ENCODE data around the gene OPA3. TPM values are rescaled to one million over a fixed set of nuclear protein-coding genes. Genes with fewer than 3 reads are reported as not detected.
A peak's percentile ranks its signal among the peaks of the same experiment; 100 is the strongest.

OPA3 gene
- total RNA-seq, 2 donors from 2014 or later, result 7.2 to 14.5 TPM

- Histone ChIP-seq H3K27me3 (replicated peaks; ENCODE audit: insufficient read depth) (no peaks in the 10 kb centered on the region), H3K27ac (peak overlapping the region in 1 of 2 donors; percentile 22), H3K4me3 (no peak overlapping the region), H3K36me3 (peaks cover 0 to 13% of the 10 kb centered on the region in 2 donors), H3K9me3 (no peaks in the 10 kb centered on the region), H3K4me1 (replicated peaks) (peaks cover 4% of the 10 kb centered on the region)
- WGBS, result 75% methylated on average over 15 of the region's 15 CpGs
- TF ChIP-seq POLR2AphosphoS5 (IDR thresholded peaks at IDR 0.05) (no peak), CTCF (IDR thresholded peaks at IDR 0.05) (no peak), POLR2A (IDR thresholded peaks at IDR 0.05) (no peak)
- intact Hi-C loops (cut with DNase I), result loop anchor here (5.0 kb wide), 1 partner anchor 38 kb away; no protein-coding TSS in a partner anchor
- no peak for DNase-seq (ENCODE audit: low spot score)
These were observed 60.0 kb downstream of the OPA3 start for GRCh38 chr19:45524575-45525129.

- TF ChIP-seq POLR2AphosphoS5 (IDR thresholded peaks at IDR 0.05) (peak; percentile 86), POLR2A (IDR thresholded peaks at IDR 0.05) (no peak), CTCF (IDR thresholded peaks at IDR 0.05) (peak; percentile 81 to 98 (median 96))
- Histone ChIP-seq H3K36me3 (peaks cover 0 to 16% of the 10 kb centered on the region in 2 donors), H3K4me1 (replicated peaks) (no peaks in the 10 kb centered on the region), H3K27me3 (replicated peaks; ENCODE audit: insufficient read depth) (no peaks in the 10 kb centered on the region), H3K9me3 (no peaks in the 10 kb centered on the region), H3K27ac (peak overlapping the region in 1 of 2 donors; percentile 29), H3K4me3 (no peak overlapping the region)
- 70% methylated on average over 9 of the region's 9 CpGs for WGBS
- intact Hi-C loops (cut with DNase I), result loop anchor here (2.0 kb wide), 1 partner anchor 119 kb away; no protein-coding TSS in a partner anchor
- peak; percentile 84 for DNase-seq (ENCODE audit: low spot score)
These were observed 60.9 kb downstream of the OPA3 start for GRCh38 chr19:45523642-45524256.

GRCh38 chr19:45522010-45522941 lies 62.3 kb downstream of the OPA3 start:
- no peak overlapping the region for H3K27ac ChIP-seq
- H3K4me1 ChIP-seq (replicated peaks), result no peaks in the 10 kb centered on the region
- no peaks in the 10 kb centered on the region for H3K27me3 ChIP-seq (replicated peaks; ENCODE audit: insufficient read depth)
- TF ChIP-seq CTCF (IDR thresholded peaks at IDR 0.05) (no peak), POLR2A (IDR thresholded peaks at IDR 0.05) (no peak), POLR2AphosphoS5 (IDR thresholded peaks at IDR 0.05) (no peak)
- peaks cover 0 to 23% of the 10 kb centered on the region in 2 donors for H3K36me3 ChIP-seq
- WGBS, result 85% methylated on average over 24 of the region's 24 CpGs
- H3K4me3 ChIP-seq, result no peak overlapping the region
- DNase-seq (ENCODE audit: low spot score), result no peak
- intact Hi-C loops (cut with DNase I), result loop anchor here (2.0 kb wide), 1 partner anchor 121 kb away; no protein-coding TSS in a partner anchor
- H3K9me3 ChIP-seq, result no peaks in the 10 kb centered on the region

GRCh38 chr19:45518469-45518826 lies 66.2 kb downstream of the OPA3 start:
- Histone ChIP-seq H3K36me3 (peaks cover 0 to 23% of the 10 kb centered on the region in 2 donors), H3K4me3 (no peak overlapping the region), H3K9me3 (no peaks in the 10 kb centered on the region), H3K27ac (no peak overlapping the region), H3K27me3 (replicated peaks; ENCODE audit: insufficient read depth) (no peaks in the 10 kb centered on the region), H3K4me1 (replicated peaks) (peaks cover 13% of the 10 kb centered on the region)
- no peak for TF ChIP-seq POLR2A (IDR thresholded peaks at IDR 0.05)
- 79% methylated on average over 7 of the region's 7 CpGs for WGBS
- no peak for DNase-seq (ENCODE audit: low spot score)
- intact Hi-C loops (cut with DNase I), result no loop called here
